H54 (cell line): ENCODE data around the gene SYNPO2.
"Not testable (repeated sequence)": the region's sequence is repeated elsewhere in the genome, so short reads cannot be mapped to it uniquely, and the experiment has no call there.

ENCODE experiments used
- DNase-seq: peaks from one replicate; pipeline ENCODE4 v3.0.0; 2011; ENCODE audit warnings: low spot score, mixed read lengths; ENCODE audit not compliant: insufficient read length
- FAIRE-seq: peaks from 3 replicates; lab custom pipeline; 2011; peaks lifted over from hg19 to GRCh38; lab: Jason Lieb, UNC
- POLR2A ChIP-seq: IDR thresholded peaks from 2 replicates; pipeline ENCODE4 v1.6.1; 2011; ENCODE audit warnings: low read depth, mild to moderate bottlenecking, low read length

Gene SYNPO2

DNA sequence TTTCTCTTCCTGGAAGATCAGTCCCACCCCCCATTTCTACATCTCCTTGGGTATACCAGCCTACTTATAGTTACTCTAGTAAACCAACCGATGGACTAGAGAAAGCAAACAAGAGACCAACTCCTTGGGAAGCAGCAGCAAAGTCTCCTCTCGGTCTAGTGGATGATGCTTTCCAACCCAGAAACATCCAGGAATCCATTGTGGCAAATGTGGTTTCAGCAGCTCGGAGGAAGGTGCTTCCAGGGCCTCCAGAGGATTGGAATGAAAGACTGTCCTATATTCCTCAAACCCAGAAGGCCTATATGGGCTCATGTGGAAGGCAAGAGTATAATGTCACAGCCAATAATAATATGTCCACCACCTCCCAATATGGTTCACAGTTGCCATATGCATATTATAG is 168.8 kb downstream of the SYNPO2 start:
- TF ChIP-seq POLR2A: no peak
- no peak for DNase-seq
- no peak for FAIRE-seq

DNA sequence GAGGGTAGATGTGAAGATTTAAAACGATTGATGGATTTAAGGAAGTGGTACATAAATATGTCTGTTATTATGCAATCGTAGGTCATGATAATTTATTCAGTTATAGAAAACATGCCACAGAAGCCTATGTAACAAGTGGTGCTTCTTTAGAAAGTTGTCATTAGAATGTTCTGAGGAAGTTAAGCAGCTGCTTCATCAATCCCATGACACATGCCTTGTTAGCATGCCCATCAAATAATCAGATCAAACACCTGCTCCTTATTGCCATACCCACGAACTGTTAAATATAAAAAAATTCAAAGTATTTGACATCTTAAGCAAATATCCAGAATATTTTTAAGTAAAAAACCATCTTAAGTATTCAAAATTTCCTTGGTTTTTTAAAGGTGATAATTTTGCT is 170.6 kb downstream of the SYNPO2 start:
- DNase-seq: no peak
- FAIRE-seq: no peak
- TF ChIP-seq POLR2A: no peak

DNA sequence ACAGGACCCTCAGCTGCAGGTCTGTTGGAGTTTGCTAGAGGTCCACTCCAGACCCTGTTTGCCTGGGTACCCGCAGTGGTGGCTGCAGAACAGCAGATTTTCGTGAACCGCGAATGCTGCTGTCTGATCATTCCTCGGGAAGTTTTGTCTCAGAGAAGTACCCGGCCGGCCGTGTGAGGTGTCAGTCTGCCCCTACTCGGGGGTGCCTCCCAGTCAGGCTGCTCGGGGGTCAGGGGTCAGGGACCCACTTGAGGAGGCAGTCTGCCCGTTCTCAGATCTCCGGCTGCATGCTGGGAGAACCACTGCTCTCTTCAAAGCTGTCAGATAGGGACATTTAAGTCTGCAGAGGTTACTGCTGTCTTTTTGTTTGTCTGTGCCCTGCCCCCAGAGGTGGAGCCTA is 178.5 kb downstream of the SYNPO2 start:
- not testable (repeated sequence) for DNase-seq, FAIRE-seq

DNA sequence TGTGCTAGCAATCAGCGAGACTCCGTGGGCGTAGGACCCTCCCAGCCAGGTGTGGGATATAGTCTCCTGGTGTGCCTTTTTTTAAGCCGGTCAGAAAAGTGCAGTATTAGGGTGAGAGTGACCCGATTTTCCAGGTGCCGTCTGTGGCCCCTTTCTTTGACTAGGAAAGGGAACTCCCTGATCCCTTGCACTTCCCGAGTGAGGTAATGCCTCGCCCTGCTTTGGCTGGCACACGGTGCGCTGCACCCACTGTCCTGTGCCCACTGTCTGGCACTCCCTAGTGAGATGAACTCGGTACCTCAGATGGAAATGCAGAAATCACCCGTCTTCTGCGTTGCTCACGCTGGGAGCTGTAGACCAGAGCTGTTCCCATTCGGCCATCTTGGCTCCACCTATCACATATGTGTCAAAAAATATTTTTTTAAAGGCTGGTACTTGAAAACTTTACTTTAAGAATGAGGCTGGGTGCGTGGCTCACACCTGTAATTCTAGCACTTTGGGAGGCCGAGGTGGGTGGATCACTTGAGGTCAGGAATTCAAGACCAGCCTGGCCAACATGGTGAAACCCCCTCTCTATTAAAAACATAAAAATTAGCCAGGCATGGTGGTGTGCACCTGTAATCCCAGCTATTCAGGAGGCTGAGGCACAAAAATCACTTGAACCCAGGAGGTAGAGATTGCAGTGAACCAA is 179.2 kb downstream of the SYNPO2 start:
- not testable (repeated sequence) for FAIRE-seq, DNase-seq

DNA sequence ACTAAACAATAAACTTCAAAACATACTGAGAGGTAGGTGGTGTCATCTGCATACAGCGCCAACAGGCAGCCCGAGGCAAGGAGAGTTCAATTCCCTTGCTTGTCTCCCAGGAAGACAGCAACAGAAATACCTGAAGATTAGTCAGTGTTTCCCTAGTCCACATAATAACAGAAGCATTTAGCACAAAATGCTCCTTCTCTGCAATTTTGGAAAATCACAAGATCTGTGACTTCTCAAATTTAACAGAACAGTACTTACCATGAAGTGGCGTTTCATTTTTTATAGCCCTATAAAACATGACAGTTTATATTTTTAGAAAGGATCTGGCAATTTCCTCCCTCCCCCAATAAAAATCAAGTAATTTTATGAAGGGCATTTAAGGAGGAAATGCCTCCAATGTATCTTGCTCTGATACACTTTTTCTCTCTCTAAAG is 179.9 kb downstream of the SYNPO2 start:
- FAIRE-seq (no peak), DNase-seq (no peak)
- no peak for TF ChIP-seq POLR2A

DNA sequence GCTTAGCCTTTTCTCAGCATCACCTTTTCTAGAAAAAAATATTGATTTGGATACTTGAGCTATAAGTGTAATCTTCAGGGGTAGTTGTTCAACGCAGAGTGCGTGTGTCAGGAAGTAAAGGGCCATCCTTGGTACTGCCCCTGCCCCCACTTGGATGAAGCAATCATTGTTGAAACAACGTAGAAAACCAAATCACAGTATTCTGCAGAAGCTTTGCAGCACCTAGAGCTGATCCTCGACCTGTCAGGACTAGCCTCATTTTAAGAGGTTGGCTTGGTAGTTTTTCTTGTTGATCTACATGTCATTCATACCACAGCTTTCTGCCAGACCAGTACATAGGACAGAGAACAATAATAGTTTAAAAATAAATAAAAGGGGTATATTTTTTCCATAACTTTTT is 181.6 kb downstream of the SYNPO2 start:
- TF ChIP-seq POLR2A: no peak
- no peak for DNase-seq
- no peak for FAIRE-seq

DNA sequence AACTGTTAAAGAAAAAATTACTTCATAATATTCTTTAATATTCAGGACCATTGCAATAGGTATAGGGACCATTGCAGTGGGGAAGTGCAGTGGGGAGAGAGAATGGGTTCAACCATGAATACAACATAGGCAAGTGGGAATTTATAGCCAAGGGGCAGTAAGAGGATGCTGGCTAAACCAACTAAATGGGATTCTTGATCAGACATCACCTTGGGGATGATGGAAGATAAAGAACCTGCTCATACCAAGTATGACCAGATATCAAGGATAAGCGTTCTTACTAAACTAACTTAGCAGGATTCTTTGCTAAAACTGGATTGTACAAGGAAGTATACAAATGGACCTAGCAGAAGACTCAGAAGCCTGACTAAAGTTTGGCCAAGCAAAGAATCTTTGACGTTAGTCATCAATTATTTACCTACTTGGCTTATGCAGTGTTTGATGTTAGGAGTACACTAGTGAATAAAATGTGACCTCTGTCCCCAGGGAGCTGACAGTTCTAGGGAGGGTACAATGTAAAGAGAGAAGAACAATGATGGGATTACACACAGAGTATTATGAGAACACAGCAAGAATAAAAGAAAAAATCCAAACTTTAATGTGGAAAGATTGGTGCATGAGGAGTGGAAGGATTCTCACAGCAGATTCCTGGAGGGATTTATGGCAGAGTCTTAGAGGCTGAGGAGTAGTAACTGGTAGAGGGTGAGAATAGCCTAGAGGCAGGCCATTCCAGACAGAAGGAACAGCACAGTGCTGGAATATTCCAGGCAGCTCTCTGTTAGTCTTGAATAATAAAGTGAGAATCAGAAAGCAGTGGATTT is 192.3 kb downstream of the SYNPO2 start:
- FAIRE-seq: no peak
- no peak for TF ChIP-seq POLR2A
- no peak for DNase-seq

DNA sequence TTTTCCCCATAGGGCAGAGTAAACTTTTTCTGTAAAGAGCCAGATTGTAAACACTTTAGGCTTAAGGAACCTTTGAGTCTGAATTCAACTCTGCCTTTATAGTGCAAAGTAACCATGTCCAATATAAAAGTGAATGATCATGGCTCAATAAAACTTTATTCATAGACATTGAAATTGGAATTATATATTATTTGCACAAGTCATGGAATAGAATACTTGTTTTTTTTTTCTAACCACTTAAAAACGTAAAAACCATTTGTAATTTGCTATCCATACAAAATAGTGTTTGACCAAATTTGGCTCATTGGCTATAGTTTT is 192.8 kb downstream of the SYNPO2 start:
- no peak for TF ChIP-seq POLR2A
- no peak for FAIRE-seq

DNA sequence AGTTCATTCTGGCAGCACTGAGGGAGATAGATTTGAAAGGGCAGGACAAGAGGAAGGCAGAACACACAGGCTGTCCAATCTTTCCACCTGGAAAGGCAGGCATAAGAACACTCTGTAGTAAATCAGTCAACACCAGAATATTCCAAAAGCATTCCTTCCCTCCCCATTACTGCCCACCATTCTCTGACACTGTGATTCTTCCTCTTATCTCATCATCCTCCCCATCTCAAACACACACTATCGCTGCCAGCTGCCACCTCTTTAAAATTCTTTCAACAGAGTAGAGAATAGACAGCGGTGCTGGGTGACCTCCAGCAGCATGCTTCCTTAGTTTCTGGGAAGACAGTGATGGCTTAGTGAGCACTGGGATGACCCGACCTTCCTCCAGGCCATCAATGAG is 193.3 kb downstream of the SYNPO2 start:
- no peak for DNase-seq
- no peak for FAIRE-seq
- TF ChIP-seq POLR2A: no peak

More for the DNA sequence above, 192.8 kb downstream of the SYNPO2 start:
- DNase-seq: no peak

DNA sequence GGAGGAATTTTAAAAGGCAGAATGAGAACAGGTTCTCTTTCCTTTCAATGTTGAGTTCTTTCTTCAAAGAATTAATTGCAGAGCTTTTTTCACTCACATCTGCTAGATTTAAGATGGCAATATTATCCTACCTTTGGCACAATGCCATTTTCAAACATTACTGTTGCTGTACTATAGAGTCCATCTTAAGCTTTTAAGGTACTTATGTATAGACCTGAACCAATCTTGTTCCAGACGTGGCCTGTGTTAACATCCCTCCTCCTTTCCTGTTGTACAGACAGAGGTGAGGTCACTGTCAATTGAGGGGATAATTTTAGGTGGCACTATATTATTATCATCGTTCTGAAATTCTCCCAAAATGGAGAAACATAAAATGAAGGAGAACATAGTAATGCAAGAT is 194.0 kb downstream of the SYNPO2 start:
- no peak for FAIRE-seq
- DNase-seq: no peak
- no peak for TF ChIP-seq POLR2A

DNA sequence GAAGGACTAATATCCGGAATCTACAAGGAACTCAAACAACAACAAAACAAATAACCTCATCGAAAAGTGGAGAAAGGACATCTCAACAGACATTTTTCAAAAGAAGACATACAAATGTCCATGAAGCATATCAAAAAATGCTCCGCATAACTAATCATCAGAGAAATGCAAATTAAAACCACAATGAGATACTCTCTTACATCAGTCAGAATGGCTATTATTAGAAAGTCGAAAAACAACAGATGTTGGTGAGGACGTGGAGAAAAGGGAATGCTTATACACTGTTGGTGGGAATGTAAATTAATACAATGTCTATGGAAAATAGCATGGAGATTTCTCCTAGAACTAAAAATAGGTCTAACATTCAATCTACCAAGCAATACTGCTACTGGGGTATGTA is 195.9 kb downstream of the SYNPO2 start:
- no peak for FAIRE-seq

DNA sequence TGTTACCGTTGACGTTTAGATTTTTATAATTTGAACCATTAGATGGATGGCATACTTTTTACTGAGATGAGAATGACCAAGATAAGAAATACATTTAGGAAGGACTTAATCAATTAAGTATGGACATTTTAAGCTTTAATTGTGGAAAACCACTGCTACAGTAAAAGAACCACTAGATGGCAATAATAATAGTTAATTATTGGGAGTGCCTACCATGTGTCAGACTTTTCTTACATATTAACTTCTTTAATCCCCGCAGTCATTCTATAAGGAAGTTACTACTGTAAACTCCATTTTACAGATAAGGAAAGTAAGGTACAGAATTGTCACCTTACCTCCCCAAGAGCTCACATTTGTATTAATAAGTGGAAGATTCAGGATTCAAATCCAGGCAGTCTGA is 198.5 kb downstream of the SYNPO2 start:
- no peak for TF ChIP-seq POLR2A
- DNase-seq (no peak), FAIRE-seq (no peak)

More for the DNA sequence above, 195.9 kb downstream of the SYNPO2 start:
- no peak for TF ChIP-seq POLR2A
- no peak for DNase-seq

DNA sequence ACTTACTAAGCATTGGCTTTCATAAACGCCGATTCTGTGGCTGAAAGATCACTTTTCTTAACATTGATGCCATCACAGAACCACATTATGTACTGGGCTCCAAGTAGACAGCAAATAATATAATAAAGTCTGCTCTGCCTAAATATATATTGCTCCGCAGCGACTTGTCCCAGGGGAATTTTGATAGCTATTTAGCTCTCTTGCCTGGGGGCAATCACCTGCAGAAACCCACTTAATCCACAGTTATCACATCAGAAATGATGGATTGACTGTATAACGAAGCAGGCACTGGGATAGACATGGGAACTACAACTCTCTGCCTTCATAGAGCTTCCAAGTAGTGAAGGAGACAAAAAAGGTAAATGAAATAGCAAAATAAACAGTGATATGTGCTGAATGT is 199.0 kb downstream of the SYNPO2 start:
- FAIRE-seq: no peak
- TF ChIP-seq POLR2A: no peak
- DNase-seq: no peak

DNA sequence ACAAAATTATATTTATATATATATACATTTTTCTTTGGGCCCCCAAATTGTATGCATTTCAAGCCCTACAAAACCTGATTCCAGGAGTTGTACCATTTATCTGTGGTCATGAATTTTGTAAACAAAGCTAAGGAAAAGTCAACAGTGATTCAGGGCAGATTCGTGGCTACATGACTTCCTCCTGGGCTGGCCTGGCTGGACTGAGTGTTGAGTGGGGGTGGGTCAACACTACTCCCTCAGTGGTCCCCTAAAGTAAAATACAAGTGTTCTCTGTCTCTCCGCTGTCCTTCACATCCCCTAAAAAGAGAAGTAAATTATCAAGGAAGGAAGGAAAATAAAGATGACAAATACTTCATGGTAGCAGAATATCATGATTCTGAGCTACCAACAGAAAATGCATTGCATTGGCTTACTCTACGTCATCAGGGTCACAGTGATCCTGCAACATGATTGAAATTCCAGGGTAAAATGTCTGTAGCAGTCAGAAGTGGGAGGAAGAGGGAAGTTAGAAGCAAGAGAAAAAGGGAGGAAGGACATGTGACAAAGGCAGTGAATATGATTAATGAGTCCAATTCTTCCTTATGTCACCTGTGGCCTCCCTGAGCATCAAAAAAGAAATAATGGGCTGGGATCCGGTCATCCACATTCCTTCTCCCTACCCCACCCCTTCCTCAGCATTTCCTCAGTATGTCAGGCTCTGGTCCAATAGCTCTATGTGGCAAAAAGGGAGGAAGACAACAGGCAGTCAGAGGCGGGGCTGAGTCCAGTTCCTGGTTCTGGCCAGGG is 204.6 kb downstream of the SYNPO2 start:
- TF ChIP-seq POLR2A: no peak
- DNase-seq (no peak), FAIRE-seq (no peak)
